HG03064 (cell line): ENCODE results near the gene DZANK1.
"Not testable (repeated sequence)": the region's sequence is repeated elsewhere in the genome, so short reads cannot be mapped to it uniquely, and the experiment has no call there.

Experiments
- ATAC-seq: cut with Tn5 transposase; IDR thresholded peaks from one replicate; pipeline ENCODE4 v1.9.1; 2021; ENCODE audit warnings: low read depth; ENCODE audit not compliant: unreplicated experiment

DZANK1 gene

DNA sequence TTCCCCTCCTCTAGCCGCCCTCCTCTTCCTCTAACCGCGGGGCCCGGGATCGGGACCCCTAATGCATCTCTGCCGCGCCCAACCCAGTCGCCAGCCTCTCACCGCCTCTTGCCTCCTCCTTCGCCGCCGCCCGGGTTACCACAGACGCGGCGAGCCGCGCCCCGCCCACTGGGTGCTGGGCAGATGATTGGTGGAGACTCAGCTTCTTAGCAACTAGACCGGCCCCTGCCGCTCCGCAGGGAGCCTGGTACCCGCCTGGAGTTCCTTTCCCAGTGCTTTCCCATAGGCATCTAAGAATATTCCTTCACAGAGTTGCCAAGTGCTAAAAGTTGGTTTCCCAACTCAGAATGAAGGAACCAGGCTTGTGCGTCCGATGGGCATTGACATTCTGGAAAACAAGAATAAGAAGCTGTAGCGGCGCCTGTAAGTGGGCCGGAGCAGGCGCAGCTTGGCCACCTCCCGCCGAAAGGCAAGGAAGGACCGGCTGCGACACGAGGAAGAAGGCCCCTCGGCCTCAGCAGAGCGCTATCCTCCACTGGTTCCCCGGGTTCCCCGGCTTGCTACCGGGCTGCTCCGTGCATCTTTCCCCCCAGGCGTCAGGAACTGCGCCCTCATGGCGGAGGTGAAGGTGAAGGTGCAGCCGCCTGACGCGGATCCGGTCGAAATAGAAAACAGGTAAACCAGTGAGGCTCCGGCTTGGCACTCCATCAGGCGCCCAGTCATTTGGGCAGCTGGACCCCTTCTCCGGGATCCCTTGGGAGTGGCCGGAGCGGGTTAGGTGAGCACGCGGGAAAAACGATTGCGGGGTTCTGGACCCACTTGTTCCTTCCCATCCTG, at the start of gene DZANK1, which contains the start of gene POLR3F:
DZANK1 (minus strand) TSS at position 137 of the 837 bp plus-strand sequence. CDS start 1,672 bp downstream, outside the sequence.
POLR3F (plus strand) TSS at position 497 of the 837 bp plus-strand sequence; CDS start at position 614, 117 bp downstream.
- peak; percentile 96 for ATAC-seq

DNA sequence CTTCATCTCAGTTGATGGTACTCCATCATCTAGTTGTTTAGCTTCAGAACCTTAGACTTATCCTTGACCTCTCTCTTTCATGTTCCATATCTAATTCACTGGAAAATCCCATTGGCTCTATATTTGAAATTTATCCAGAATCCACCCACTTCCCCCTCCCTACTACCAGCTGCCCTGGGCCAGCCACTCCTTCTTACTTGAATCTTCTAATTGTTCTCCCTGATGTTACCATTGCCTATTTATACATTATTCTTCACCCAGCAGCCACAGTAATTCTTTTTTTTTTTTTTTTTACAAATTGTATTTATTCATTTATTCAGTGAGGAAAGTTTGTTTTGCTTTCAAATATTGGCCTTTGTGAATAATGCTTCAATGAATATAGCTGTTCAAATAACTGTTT, 49.1 kb upstream of the DZANK1 start:
- no peak for ATAC-seq

DNA sequence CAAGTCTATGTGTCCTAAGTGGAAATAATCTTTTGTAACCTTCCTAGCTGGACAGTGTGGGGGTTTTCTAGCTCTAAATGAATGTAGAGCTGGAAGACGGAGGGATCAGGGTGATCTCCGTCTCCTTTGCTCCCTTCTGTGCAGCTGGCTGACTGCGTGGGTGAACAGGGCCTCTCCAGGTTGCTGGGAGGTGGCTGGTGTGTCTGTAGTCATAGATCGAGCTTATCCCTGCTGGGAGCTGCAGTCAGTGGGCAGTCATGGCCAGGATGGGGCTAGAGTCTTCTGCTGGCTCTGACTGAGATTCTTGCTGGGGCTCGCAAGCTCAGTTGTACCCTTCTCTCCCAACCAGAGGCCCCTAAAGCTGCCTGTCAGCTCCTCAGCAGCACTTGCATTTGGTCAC, 47.3 kb upstream of the DZANK1 start:
- no peak for ATAC-seq

DNA sequence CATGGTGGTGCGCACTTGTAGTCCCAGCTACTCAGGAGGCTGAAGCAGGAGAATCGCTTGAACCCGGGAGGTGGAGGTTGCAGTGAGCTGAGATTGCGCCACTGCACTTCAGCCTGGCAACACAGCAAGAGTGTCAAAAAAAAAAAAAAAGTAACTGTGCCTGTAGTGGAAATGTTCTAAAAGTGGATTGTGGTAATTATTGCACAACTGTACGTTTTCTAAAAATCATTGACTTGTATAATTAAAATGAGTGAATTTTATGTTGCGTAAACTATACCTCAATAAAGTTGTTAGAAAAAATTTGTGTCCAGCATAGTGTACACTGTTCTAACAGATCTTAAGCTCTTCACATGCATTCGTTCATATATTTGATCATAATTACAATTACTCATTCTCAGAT, 46.4 kb upstream of the DZANK1 start:
- no peak for ATAC-seq

DNA sequence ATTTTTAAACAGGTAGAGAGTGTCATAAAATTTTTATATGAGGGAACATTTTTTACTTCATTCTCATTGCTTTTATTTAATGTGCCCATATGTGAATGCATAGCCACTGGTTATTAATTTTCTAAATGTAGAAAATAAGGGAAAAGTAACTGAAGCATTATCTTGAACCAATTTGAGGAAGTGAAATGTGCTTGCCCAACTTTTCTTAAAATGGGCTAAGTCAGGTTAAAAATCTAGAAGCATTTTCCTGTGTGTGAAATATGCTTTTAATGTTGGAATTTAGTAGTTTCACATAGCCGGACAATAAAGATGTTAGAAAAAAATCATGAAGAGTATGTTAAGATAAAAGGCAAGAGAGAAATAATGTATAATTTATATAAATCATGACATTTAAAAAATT, 44.7 kb upstream of the DZANK1 start:
- no peak for ATAC-seq

DNA sequence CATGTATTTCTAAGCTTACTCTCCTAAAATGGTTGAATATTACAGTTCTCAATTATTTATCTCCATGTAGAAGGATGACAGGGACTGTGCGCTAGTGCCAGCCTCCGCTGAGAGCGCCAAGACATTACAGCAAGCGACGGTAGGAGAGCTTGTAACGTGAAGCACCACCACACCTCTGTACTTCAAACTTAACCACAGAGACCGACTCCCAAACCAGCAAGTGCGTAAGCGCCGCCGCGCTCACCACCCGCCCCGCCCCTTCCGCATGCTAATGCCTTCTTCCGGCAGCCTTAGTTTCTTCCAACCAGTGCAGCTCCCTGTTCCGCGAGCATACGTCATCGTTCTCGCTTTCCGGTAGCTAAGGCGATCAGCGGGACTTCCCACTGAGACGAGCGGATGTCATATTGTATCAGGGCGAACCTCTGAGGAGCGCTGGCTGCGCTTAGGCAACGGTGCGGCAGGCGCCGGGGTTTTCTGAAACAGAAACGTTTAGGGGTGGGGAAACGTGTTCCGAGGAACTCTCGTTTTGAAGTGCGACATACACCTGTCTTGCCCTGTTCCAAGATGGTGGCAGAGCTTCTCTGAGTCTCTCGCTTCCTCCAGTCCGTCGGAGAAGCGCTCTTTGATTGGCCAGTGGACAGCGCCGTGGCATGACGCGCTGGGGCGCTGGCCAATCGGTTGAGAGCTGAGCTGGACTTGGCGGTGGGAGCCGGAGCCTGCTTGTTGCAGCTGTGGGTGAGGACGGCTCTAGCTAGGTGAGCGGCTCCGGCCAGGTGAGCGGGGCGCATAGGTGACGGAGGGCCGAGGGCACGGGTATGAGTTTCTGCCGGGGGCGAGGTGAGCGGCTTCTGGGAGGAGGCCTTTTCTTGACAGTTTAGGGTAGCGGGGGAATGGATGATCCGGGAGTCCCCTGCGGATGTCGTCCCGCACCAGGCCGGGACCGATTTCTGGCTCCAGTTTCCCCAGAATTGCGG, 40.7 kb upstream of the DZANK1 start, which contains the start of gene SEC23B:
SEC23B (plus strand) TSS at position 723 of the 974 bp plus-strand sequence. CDS start 2,896 bp downstream, outside the sequence.
- peak; percentile 95 for ATAC-seq

DNA sequence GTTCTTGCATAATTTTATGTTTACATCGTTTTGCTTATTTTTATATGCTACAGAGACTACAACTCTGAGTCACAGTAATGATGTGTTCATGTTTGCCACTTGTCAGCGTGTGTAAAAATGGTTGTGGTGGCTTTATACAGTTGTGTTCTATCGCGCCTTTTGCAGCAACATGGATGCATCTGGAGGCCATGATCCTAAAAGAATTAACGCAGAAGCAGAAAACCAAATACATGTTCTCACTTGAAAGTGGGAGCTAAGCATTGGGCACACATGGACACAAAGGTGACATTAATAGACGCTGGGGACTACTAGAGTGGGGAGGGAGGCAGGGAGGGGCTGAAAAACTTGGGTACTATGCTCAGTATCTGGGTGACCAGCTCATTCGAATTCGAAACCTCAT, 39.9 kb upstream of the DZANK1 start:
- no peak for ATAC-seq

DNA sequence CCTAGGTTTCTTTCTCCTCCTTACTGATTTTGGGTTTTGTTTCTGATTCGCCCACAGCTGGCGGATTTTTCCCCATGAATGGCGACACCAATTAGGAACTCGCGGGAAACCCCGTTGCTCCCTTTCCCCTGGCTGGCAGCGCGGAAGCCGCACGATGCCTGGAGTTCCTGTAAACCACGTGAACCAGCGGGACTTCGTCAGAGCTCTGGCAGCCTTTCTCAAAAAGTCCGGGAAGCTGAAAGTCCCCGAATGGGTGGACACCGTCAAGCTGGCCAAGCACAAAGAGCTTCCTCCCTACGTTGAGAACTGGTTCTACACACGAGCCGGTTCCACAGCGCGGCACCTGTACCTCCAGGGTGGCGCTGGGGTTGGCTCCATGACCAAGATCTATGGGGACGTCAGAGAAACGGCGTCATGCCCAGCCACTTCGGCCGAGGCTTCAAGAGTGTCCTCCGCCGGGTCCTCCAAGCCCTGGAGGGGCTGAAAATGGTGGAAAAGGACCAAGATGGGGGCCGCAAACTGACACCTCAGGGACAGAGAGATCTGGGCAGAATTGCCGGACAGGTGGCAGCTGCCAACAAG, 37.7 kb upstream of the DZANK1 start:
- no peak for ATAC-seq

DNA sequence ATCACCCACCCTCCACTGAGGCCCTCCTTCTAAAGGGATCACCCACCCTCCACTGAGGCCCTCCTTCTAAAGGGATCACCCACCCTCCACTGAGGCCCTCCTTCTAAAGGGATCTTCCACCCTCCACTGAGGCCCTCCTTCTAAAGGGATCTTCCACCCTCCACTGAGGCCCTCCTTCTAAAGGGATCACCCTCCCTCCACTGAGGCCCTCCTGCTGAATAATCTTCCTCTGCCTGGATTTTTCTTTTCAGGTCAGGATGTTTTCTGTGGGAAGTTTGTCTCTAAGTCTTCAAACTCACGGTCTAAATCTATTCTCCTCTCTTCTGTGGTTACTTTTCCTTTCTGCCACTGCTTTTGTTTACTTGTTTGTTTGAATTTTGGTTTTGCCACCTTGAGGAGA, 34.8 kb upstream of the DZANK1 start:
- ATAC-seq, result not testable (repeated sequence)

DNA sequence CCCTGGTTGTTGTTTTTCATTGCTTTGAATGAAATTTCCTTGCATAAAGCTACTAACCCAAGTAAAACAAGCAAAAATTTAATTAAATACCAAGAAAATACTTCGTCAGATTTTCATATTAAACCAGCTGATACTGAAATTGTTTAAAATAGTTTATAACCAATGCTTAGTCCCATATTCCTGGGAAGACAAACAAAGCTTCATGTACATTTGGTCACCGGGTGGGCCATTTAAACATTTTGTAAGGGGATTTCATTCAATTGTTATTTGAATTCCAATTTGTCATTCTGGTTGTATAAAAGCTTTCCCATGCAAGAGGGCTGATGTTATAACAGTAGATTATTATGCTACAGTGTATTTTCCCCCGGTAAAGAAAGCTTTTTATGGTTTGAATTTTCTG, 30.8 kb upstream of the DZANK1 start:
- ATAC-seq, result no peak

DNA sequence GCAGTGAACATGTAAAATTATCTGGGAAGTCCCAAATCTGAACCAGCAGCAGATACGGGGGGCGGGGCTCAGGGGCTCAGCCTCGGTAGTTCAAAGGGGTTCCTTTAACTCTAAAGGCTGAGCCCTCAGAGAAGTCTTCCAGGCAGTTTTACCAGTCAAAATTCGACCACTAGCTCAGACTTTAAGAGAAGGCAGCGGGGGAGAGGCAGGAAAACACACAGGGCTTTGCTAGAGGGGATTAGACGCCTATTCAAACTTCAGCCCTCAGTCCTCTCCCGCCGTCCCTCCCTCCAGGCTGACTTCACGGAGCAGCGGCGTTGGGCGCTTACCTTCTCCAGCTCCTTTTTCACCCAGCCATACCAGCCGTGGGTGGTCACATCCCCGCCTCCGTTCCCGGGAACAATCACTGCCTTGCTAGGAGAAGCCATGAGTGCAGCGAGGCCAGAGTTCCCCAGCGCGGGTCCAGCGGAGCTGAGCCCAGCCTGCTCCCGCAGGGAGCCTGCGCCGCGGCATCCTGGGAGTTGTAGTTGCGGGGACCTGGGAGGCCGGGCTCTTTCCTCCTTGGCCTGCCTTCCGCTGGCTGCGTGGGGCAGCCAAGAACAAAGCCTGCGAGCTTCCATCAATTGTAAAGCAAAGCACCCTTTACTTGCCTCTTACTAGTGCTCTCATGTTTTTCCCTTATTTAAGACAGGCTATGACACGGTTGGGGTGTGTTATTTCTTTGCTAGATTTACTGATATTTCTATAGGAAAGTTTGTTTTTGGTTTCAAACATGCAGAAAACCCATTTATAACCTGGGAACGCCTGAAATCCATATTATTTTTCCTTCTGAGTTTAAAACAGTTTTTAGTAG, 30.1 kb upstream of the DZANK1 start, which contains the start of gene RBBP9:
RBBP9 (minus strand) TSS at position 486 of the 853 bp plus-strand sequence; CDS start at position 428, 58 bp downstream.
- ATAC-seq, result peak; percentile 96

DNA sequence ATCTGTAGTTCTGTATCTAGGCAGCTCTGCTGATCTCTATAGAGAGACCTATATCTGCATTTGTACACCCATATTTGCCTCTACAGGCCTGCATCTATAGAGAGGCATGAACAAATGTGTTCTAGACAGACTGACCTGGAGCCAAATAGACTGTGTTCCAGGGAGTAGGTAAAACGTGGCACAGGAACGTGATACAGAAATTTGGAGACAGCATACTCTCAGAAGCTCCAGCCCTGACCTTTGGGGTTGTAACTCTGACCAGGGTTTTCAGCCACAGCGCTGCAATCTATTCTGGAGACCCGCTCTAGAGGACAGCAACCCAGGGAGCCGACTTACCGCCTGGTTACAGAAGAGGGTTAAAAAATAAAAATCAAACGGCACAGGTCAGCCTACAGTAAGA, 29.2 kb upstream of the DZANK1 start:
- ATAC-seq, result no peak

DNA sequence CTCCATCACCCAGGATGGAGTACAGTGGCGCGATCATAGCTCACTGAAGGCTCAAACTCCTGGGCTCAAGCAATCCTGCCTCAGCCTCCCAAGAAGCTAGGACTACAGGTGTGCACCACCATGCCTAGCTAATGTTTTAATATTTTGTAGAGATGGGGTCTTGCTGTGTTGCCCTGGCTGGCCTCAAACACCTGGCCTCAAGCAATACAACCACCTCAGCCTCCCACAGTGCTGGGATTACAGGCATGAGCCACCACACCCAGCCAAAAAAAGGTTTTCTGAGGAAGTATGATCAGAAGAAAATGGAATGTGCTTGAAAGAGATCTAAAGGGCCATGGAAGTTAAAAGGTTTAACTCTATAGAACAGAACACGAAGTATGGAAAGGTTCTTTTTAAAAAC, 21.5 kb upstream of the DZANK1 start:
- ATAC-seq, result no peak

DNA sequence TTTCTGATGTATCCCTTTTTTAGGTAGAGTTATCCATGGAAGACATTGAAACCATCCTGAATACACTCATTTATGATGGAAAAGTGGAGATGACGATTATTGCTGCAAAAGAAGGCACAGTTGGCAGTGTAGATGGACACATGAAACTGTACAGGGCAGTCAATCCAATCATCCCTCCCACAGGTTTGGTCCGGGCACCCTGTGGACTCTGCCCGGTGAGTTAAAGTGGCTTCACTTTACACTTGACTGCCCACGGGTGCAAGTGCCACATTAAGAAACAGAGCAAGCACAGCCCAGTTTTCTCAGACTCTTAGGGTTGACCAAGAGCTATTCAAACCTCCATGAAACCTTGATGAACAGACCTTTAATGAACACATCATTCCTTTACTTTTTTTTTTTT, 14.8 kb upstream of the DZANK1 start:
- no peak for ATAC-seq

DNA sequence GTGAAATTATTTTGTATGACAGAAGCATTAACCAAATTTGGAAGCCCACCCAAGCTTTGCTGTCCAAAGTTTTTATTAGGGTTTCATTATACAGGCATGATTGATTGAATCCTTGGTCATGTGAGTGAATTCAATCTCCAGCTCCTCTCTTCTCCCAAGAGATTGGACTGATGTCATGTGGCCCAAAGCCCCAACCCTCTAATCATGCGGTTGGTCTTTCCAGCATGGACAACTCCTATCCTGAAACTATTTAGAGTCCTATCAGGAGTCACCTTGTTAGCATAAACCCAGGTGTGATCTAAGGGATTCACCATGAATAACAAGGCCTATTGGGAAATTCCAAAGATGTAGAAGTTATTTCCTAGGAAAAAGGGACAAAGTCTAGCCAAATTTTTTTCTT, 11.0 kb upstream of the DZANK1 start:
- no peak for ATAC-seq

DNA sequence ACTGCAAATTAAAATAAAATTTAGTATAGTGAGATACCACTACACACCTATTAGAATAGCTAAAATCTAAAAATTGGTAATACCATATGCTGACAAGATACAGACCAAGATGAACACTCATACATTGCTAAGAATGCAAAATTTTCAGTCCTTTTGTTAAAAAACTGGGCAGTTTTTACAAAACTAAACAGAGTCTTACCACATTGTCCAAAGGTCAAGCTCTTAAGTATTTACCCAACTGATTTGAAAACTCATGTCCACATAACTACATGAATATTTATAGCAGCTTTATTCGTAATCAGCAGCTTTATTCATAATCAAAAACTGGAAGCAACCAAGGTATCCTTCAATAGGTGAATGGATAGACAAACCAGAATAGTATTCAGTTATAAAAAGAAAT, 10.4 kb upstream of the DZANK1 start:
- ATAC-seq, result no peak

DNA sequence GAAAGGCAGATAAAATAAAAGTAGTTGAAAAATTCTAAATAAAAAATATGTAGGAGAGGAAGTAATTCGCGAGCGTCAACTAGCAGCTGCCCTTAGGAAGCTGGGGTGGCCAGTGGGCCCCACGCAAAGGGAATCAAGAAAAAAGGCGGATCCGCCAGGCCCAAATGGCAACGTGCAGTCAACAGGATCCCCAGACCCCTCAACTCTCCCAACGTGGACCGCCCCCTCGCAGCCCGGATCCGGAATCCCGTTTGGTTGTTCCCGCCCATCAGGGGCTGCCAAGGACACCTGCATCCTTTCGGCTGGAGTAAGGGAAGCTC, 296 bp downstream of the DZANK1 start:
- peak; percentile 18 for ATAC-seq

DNA sequence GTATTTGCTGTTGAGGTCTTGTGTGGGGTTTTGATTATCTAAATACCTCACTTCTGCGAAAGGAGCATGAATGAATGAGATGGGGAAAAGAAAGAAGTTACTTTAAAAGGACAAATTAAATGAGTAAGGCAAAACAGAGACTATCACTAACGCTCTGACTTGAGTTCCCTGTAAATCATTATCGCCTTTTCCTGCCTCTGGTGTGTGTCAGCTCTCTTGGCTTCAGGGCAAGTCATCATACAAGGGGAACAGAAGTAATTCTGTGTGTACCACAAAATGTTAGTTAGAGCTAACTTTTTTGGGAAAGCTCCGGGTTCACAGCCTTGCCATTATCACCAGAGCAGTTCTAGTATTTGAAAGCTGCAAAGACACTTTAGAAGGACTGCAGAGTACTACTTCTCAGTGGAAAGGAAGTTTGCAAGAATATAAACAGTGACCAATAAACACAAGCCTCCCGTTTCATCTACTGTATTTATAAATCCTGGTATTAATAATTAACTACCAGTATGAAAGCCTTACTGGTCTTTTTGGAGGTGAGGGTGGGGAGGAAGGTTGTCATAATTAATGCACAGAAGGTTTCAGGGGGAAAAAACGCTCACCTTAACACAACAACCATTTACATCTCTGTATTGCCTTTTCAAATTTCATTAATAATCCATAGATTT, 1.2 kb downstream of the DZANK1 start:
- ATAC-seq, result no peak

DNA sequence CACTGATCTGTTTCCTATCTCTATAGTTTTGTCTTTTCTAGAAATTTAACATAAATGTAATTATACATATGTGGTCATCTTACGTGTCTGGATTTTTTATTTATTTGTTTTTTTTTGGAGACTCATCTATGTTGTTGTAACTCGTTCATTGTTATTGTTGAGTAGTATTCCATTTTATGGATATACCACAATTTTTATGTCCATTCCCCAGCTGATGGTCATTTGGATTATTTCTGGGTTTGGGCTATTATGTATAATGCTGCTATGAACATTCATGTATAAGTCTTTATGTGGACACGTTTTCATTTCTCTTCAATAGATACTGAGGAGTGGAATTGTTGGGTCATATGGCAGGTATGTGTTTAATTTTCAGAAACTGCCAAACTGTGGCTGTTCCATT, 10.2 kb downstream of the DZANK1 start:
- no peak for ATAC-seq
